Measurements from ENCODE around the gene SLC37A3.
"Not testable (repeated sequence)": the region's sequence is repeated elsewhere in the genome, so short reads cannot be mapped to it uniquely, and the experiment has no call there.

The SLC37A3 gene

GRCh38 chr7:140347218-140347617 is 51.1 kb downstream of the SLC37A3 start:
- DNase-seq (ENCODE audit: low read depth) = no peak

DNA sequence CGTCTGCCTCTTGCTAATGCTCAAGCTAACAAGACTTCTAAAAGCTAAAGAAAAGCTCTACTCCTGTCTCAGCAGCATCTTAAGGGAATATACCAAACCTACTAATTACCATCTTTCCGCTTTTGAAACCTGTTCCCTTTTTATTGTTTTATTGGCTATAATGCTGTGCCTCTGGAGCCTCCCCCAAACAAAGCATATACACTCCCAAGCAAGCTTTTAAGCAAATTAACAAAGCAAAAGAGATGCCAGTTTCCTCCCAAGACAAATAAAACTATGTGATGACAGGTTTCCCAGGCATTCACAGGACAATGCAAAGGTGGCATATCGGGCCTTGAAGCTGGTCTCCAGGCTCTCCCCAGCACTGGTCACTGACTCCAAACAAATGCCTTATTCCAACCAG is 52.9 kb downstream of the SLC37A3 start:
- no peak for DNase-seq (ENCODE audit: low read depth)

DNA sequence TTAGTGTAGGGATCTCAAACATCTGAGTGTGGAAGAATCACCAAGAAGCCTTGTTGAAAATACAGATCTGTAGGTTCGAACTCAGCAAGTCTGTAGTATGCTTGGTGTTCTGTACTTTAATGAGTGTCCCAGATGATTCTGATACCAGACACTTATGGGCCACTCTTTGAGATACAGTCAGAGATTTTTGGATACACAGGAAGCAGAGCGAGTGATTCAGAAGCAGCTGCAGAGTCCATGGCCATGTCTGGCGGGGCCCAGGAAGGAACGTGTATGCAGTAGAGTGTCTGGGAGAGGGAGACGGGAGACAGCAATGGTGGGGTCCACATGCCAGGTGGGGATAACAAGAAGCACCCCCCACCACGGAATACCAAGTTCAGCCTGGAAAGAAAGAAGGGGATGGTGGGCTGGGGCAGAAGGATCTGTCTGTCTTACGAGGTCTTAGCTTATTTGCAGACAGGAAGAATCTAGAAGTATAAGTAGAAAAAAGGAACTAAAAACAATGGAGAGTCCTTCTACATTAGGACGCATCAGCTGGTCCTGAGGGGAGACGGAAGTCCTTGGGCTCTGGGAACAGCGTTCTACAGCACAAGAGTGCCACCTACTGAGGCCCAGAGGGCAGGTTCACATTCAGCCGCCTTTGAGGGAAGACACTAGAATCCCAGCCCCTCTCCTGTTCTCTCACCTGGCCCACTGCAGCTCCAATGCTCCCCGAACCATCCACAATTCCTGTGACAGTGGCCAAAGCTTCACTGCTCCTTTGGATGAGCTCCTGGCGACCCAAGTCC is 55.4 kb downstream of the SLC37A3 start:
- DNase-seq (ENCODE audit: low read depth) = no peak

DNA sequence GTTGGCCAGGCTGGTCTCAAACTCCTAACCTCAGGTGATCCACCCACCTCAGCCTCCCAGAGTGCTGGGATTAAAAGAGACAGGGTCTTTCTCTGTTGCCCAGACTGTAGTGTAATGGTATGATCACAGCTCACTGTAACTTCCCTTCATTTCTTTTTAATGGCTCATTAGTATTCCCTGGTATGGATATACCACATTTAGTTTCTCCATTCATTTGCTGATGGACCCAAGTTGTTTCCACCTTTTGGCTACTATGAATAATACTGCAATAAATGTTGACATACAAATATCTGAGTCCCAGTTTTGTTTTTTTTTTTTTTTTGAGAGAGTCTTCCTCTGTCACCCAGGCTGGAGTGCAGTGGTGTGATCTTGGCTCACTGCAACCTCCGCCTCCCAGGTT is 59.4 kb downstream of the SLC37A3 start:
- DNase-seq (ENCODE audit: low read depth) = not testable (repeated sequence)

- no peak for DNase-seq (ENCODE audit: low read depth)
Measured at GRCh38 chr7:140334341-140335057, 63.8 kb downstream of the SLC37A3 start.

DNA sequence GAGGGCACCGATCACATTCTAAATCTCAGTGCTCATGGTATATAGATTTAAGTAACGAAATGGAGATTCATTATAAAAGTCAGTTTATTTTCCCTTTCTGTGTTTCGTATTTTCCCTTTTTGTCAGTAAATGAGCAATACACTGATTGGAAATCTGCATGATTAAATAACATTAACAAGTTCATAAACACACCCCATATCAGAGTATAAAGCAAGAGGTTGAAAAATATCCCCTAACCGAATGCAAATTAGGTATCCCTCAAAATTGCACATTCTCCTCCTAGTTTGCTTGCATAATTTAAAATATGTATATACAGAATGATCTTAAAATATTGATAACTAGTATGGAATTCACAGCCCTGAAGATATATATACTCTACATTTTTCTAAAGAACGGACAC is 64.6 kb downstream of the SLC37A3 start:
- DNase-seq (ENCODE audit: low read depth) = no peak

DNA sequence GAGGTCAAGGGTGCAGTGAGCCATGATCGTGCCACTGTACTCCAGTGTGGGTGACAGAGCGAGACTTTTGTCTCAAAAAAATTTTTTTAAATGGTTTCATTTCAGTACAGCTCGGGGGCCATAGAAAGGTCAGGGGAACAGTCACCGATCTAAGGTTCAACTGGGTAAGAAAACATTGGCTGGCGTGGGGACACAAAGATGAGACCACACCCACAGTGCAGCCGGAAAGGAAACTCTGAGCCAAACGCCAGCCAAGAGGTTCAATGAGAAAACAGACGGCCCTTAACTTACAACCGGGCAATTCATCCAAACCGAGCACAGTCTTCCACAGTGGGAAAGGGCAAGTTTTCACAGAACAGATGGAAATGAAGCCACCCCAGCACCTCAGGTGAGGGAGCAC is 65.1 kb downstream of the SLC37A3 start:
- no peak for DNase-seq (ENCODE audit: low read depth)

DNA sequence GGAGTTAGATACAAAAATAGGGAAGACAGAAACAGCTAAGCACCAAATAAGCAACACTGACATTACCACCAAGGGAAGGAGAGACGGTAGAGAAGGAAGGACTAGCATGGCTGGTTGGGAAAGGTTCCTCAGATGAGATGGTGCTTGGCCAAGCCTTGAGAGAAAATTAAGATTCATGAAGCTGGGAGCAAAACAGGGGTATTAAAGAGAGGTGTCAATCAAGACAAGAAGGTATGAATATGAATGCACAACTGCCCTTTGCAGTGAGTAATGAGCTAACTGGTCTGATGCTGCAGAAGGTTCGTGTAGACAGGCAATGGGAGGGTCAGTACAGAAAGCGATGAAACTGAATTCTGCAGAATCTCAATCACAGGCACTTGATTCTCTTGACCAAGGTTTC is 67.7 kb downstream of the SLC37A3 start:
- no peak for DNase-seq (ENCODE audit: low read depth)

- no peak for DNase-seq (ENCODE audit: low read depth)
Measured at GRCh38 chr7:140330128-140330527, 68.2 kb downstream of the SLC37A3 start.

DNA sequence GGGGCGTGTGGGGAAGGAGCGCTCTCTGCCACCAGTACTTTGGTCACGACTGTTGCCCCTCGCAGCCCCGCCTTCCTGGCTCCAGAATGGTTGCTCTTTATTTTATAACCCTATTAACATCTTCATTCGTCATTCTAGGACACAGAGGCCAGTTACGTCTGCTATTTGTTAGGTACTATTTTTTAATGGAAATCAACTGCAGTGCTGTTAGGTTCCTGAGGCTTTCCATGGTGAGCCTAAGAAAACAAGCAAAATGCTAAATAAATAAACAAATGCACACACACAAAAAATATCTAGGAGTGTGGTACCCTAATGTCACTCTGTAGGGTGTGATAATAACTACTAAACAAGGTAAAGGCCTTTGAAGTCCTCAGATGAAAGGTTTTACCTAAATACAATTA is 71.1 kb downstream of the SLC37A3 start:
- DNase-seq (ENCODE audit: low read depth) = no peak

DNA sequence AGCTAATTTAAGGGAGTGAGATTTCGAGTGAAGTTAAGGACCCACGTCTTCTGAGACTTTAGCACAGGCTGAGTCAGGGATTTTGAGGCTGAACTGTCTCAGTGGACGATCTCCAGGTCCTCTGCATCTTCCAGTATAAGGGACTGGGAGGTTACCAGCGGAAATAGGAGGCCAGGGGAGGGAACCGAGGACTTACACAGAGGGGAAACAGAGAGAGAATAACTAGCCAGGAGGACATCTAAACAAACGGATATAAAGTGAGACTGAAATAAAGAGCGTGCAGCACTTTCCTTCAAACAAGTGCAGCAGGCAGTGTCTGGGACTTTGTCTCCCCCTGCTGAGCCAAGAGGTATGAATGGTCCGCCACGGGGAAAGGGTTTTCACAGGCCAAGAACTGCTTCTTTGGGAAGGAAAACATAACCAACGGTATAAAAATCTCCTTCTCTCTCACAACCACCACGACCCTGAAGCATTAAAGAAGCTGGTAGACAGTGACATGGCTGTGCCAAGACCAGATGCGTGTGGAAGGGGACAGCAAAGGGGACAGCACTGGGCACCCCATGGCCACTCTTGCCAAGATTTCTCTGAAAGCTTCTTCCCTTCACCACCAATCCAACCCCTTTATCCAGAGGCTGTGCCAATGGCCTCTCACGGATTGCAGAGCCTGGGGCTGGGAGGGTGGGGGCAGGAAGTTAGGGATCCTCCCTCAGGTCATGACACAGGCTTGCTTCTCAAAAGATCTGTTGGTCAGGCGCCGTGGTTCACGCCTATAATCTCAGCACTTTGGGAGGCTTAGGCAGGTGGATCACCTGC is 72.0 kb downstream of the SLC37A3 start:
- peak; percentile 8 for DNase-seq (ENCODE audit: low read depth)

- DNase-seq (ENCODE audit: low read depth) = no peak
Measured at GRCh38 chr7:140325600-140325999, 72.7 kb downstream of the SLC37A3 start.

- no peak for DNase-seq (ENCODE audit: low read depth)
Measured at GRCh38 chr7:140324714-140325113, 73.6 kb downstream of the SLC37A3 start.

DNA sequence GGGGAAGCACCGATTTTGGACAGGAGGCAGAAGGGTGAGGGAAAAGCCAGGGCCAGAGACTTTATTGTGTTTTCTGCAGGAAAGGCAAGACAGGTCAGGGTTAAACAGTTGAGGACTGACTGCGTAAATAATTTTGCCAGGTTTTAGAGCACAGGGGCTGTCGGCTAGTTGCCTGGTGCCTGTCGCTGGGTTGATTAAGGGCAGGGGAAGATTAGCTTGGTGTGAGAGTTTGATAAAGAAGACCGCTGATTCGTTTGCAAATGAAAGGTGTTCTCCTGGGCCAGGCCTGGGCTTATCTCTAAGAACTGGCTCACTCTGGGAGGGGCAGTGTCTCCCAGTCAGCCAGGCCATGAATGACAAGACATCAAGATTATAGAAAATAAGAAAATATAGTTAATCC is 75.6 kb downstream of the SLC37A3 start:
- no peak for DNase-seq (ENCODE audit: low read depth)

GRCh38 chr7:140320078-140320477 is 78.3 kb downstream of the SLC37A3 start:
- not testable (repeated sequence) for DNase-seq (ENCODE audit: low read depth)

DNA sequence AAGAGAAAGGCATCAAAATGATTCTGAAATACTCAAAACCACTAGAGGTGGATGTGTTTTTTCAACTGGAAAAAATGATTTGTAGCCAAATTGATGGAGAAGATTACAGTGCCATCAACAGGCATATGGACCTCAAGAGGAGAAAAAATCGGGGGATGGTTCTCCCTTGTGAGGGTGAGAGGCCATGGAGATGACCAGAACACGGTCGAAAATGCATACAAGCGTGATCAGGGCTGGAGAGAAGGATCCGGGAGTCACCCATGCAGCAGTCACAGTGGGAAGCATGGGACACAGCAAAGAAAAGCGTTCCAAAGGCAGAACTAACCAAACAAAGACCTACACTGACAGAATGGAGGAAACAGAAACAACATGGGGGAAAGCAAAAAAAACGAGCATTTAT is 80.3 kb downstream of the SLC37A3 start:
- DNase-seq (ENCODE audit: low read depth) = no peak

DNA sequence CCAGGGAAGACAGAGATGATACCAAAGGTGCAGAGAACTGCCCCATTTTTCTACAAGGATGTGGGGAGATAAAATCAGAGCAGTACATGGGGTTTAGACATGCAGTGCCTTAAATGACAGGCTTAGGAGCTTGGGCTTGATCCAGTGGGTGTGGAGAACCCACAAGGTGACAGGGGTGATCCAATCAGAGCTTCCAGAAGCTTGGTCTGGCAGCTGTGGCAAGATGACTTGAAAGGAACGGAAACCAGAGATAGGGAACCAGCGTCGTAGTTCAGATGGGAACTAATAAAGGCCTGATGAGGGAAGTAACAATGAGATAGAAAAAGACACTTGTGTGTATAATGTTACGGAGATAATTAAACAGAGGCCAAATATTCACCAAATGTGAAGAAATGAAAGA is 80.7 kb downstream of the SLC37A3 start:
- DNase-seq (ENCODE audit: low read depth) = no peak

- DNase-seq (ENCODE audit: low read depth) = no peak
Measured at GRCh38 chr7:140316165-140316661, 82.1 kb downstream of the SLC37A3 start.

DNA sequence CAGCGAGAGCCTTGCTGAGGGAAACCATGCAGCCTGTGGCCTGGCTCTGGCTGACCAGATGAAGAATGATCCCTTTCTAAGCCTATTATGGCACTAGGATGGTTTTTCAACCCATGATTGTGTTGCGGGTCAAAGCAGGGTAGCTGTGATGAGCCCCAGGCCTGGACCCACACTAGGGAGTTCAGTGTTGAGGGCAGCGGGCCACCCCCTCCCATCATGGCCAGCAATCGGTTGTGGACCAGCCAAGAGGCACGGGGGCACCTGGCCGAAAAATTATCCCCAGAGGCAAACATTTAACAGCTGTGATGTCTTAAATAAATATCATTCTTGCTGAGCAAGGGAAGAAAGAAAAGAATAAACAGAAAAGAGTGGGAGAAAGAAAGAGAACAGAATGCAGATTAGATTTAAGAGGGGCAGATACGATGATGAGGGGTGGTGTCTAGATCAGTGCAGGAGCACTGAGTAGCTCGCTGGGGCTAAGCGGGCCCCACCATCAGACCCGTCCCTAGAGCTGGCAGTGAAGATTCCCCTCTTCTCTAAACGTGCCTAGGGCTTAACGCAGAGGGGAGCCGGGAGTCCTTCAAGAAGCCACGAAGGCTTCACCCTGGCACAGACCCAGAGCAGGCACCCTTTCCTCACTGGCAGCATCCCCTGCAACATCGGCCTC is 82.7 kb downstream of the SLC37A3 start:
- DNase-seq (ENCODE audit: low read depth) = no peak

GRCh38 chr7:140314573-140315480 is 83.5 kb downstream of the SLC37A3 start:
- no peak for DNase-seq (ENCODE audit: low read depth)

All from stimulated activated CD8-positive, alpha-beta memory T cell treated with anti-CD3 and anti-CD28 coated beads, Interleukin-12 subunit alpha, Interleukin-12 subunit beta, amount 100 ng/mL, for 1 hour (primary cell).